H1 (cell line): ENCODE results near the gene NKAIN2. TPM values are rescaled to one million over a fixed set of nuclear protein-coding genes. Genes with fewer than 3 reads are reported as not detected.
"Not testable (repeated sequence)": the region's sequence is repeated elsewhere in the genome, so short reads cannot be mapped to it uniquely, and the experiment has no call there.

Experiments used
- CTCF ChIA-PET: fragments of 300-600 bp; sonication (Branson Sonifier 250); formaldehyde crosslinking; loops from one replicate; lab custom pipeline; 2021; ENCODE audit not compliant: partially characterized antibody; lab: Charles Lee
- POLR2A ChIA-PET: fragments of 300-600 bp; sonication (Branson Sonifier 250); formaldehyde crosslinking; loops from one replicate; lab custom pipeline; 2021; ENCODE audit warnings: inconsistent platforms; ENCODE audit not compliant: partially characterized antibody; lab: Charles Lee
- DNase-seq, 2 experiments: peaks; one replicate each; pipeline versions ENCODE4 v3.0.0 to v3.0.0-alpha.2; 2010 to 2022; ENCODE audit warnings: low spot score in 2 of 2, low read depth in 1 of 2, mixed read lengths in 1 of 2
- FAIRE-seq: peaks from 2 replicates; lab custom pipeline; 2011; peaks lifted over from hg19 to GRCh38; lab: Jason Lieb, UNC
- H2AFZ ChIP-seq: 2 replicates; pipeline ENCODE4 v1.8.1; 2012; ENCODE audit warnings: low read length, inconsistent platforms
- H2AK5ac ChIP-seq: 2 replicates; pipeline ENCODE4 v1.6.1; 2013; ENCODE audit warnings: low read depth, low read length
- H2BK120ac ChIP-seq: replicated peaks from 2 replicates; pipeline ENCODE3; 2013; ENCODE audit warnings: low read depth, low read length, inconsistent platforms
- H2BK12ac ChIP-seq: 2 replicates; pipeline ENCODE4 v1.6.1; 2013; ENCODE audit warnings: low read depth, low read length
- H2BK15ac ChIP-seq: 2 replicates; pipeline ENCODE4 v1.6.1; 2013; ENCODE audit warnings: low read length
- H2BK20ac ChIP-seq: 2 replicates; pipeline ENCODE4 v1.6.1; 2013; ENCODE audit warnings: low read length
- H2BK5ac ChIP-seq: 2 replicates; pipeline ENCODE4 v1.6.1; 2013; ENCODE audit warnings: low read depth, low read length
- H3K14ac ChIP-seq: 2 replicates; pipeline ENCODE4 v1.6.1; 2013; ENCODE audit warnings: inconsistent platforms; ENCODE audit not compliant: insufficient read length
- H3K18ac ChIP-seq: 2 replicates; pipeline ENCODE4 v1.6.1; 2013; ENCODE audit warnings: low read length; ENCODE audit errors: extremely low read depth
- H3K23ac ChIP-seq: 2 replicates; pipeline ENCODE4 v1.6.1; 2013; ENCODE audit warnings: inconsistent platforms; ENCODE audit not compliant: insufficient read length
- H3K23me2 ChIP-seq: 2 replicates; pipeline ENCODE4 v1.6.1; 2013; ENCODE audit warnings: low read depth, low read length
- H3K27ac ChIP-seq: 2 replicates; pipeline ENCODE4 v1.6.1; 2011; ENCODE audit warnings: low read depth, low read length, inconsistent platforms
- H3K27me3 ChIP-seq, 4 experiments: replicated peaks in 1 of 4; 1 replicate in 1 of 4; 2 replicates in 3 of 4; pipeline versions ENCODE4 v1.6.1 to v1.8.1; 2011 to 2013; ENCODE audit warnings: low read length in 3 of 4, mild to moderate bottlenecking in 3 of 4, inconsistent platforms in 2 of 4, mixed read lengths in 2 of 4, moderate library complexity in 1 of 4; ENCODE audit not compliant: control insufficient read depth in 3 of 4, insufficient read depth in 3 of 4; ENCODE audit errors: extremely low read depth in 1 of 4
- H3K36me3 ChIP-seq, 4 experiments: 2 replicates each; pipeline versions ENCODE4 v1.6.1 to v1.8.1; 2011 to 2013; ENCODE audit warnings: mild to moderate bottlenecking in 4 of 4, low read length in 3 of 4, moderate library complexity in 2 of 4, control low read depth in 1 of 4, inconsistent platforms in 1 of 4; ENCODE audit not compliant: insufficient read depth in 4 of 4, control insufficient read depth in 2 of 4
- H3K4ac ChIP-seq: replicated peaks from 2 replicates; pipeline ENCODE3; 2013; ENCODE audit warnings: low read length, low read depth, mixed read lengths, inconsistent platforms; ENCODE audit not compliant: insufficient read length
- H3K4me1 ChIP-seq, 4 experiments: replicated peaks in 1 of 4; 1 replicate in 1 of 4; 2 replicates in 3 of 4; pipeline versions ENCODE4 v1.6.1 to v1.8.1; 2011 to 2013; ENCODE audit warnings: low read length in 3 of 4, inconsistent platforms in 2 of 4, mixed read lengths in 1 of 4; ENCODE audit not compliant: insufficient read depth in 4 of 4, control insufficient read depth in 3 of 4
- H3K4me2 ChIP-seq, 2 experiments: 2 replicates each; pipeline versions ENCODE4 v1.6.1 to v1.8.1; 2011 to 2013; ENCODE audit warnings: low read depth in 2 of 2, low read length in 2 of 2, control low read depth in 1 of 2, inconsistent platforms in 1 of 2, mild to moderate bottlenecking in 1 of 2; ENCODE audit not compliant: insufficient read depth in 1 of 2
- H3K4me3 ChIP-seq, 4 experiments: fragments of 200-600, 300-600 bp in 1 of 4; sonication (generic), shearing (Covaris generic), sonication (Bioruptor Twin) in 1 of 4; 2 replicates each; pipeline versions ENCODE4 v1.5.1 to v1.8.1; 2011 to 2016; ENCODE audit warnings: low read length in 4 of 4, low read depth in 3 of 4, control low read depth in 2 of 4, inconsistent platforms in 2 of 4, mild to moderate bottlenecking in 2 of 4, mixed read lengths in 1 of 4, moderate library complexity in 1 of 4; ENCODE audit not compliant: insufficient read depth in 2 of 4; ENCODE audit errors: extremely low read depth in 1 of 4
- H3K56ac ChIP-seq: replicated peaks from 2 replicates; pipeline ENCODE3; 2013; ENCODE audit warnings: low read depth, mild to moderate bottlenecking, mixed read lengths, low read length, inconsistent platforms; ENCODE audit not compliant: insufficient read length
- H3K79me1 ChIP-seq: 2 replicates; pipeline ENCODE4 v1.6.1; 2013; ENCODE audit warnings: low read depth, low read length, control low read depth
- H3K79me2 ChIP-seq, 2 experiments: 2 replicates each; pipeline versions ENCODE4 v1.6.1 to v1.8.1; 2012 to 2013; ENCODE audit warnings: low read length in 2 of 2, mild to moderate bottlenecking in 2 of 2, inconsistent platforms in 1 of 2; ENCODE audit not compliant: insufficient read depth in 2 of 2, control insufficient read depth in 1 of 2
- H3K9ac ChIP-seq, 4 experiments: replicated peaks in 1 of 4; 1 replicate in 1 of 4; 2 replicates in 3 of 4; pipeline versions ENCODE4 v1.6.1 to v1.8.1; 2011 to 2013; ENCODE audit warnings: low read depth in 3 of 4, low read length in 3 of 4, control low read depth in 2 of 4, mild to moderate bottlenecking in 2 of 4, moderate library complexity in 2 of 4, inconsistent platforms in 1 of 4; ENCODE audit errors: extremely low read depth in 1 of 4
- H3K9me3 ChIP-seq, 2 experiments: 2 replicates each; pipeline versions ENCODE4 v1.6.1 to v1.8.1; 2012 to 2013; ENCODE audit warnings: mild to moderate bottlenecking in 2 of 2, moderate library complexity in 2 of 2, control low read depth in 1 of 2, inconsistent platforms in 1 of 2, low read depth in 1 of 2, low read length in 1 of 2, mixed read lengths in 1 of 2; ENCODE audit not compliant: insufficient read depth in 2 of 2
- H4K20me1 ChIP-seq, 2 experiments: replicated peaks in 1 of 2; 2 replicates each; pipeline versions ENCODE3 to v1.8.1; 2011 to 2013; ENCODE audit warnings: inconsistent platforms in 2 of 2, low read length in 2 of 2, mild to moderate bottlenecking in 1 of 2; ENCODE audit not compliant: insufficient read depth in 2 of 2, control insufficient read depth in 1 of 2
- H4K5ac ChIP-seq: 2 replicates; pipeline ENCODE4 v1.6.1; 2013; ENCODE audit warnings: low read length, low read depth, mixed read lengths, inconsistent platforms; ENCODE audit not compliant: insufficient read length
- H4K8ac ChIP-seq: 2 replicates; pipeline ENCODE4 v1.8.0; 2013; ENCODE audit warnings: mild to moderate bottlenecking, moderate library complexity, low read length, inconsistent platforms; ENCODE audit not compliant: insufficient read depth; ENCODE audit errors: extremely low read depth
- H4K91ac ChIP-seq: replicated peaks from 2 replicates; pipeline ENCODE3; 2013; ENCODE audit warnings: low read length, mixed read lengths, inconsistent platforms; ENCODE audit not compliant: insufficient read length
- WGBS, 2 experiments: shearing (Covaris generic) in 1 of 2; methylation state at CpG; one replicate each; pipeline versions ENCODE4 v1.1.6 to v1.1.7; 2013 to 2015; ENCODE audit warnings: low lambda C conversion rate in 2 of 2, mixed read lengths in 2 of 2, inconsistent platforms in 1 of 2, low coverage in 1 of 2, missing lambda C conversion rate in 1 of 2; ENCODE audit not compliant: insufficient replicate concordance in 2 of 2, insufficient coverage in 1 of 2, insufficient read length in 1 of 2; ENCODE audit errors: extremely low coverage in 1 of 2, missing lambda C conversion rate in 1 of 2; 5-methylcytosine and 5-hydroxymethylcytosine counted together
- polyA plus RNA-seq, 7 experiments: library from polyadenylated mRNA; depleted of rRNA in 3 of 7; stranded (reverse) in 5 of 7; unstranded in 2 of 7; fragments of >200 nt in 5 of 7; fragments of 200-250 nt in 2 of 7; gene quantifications; 1 replicate in 5 of 7; 2 replicates in 1 of 7; 4 replicates in 1 of 7; pipeline versions ENCODE4 v1.2.1 to v1.2.3, GENCODE V29; 2011 to 2013; ENCODE audit warnings: missing spikeins in 2 of 7, mixed read lengths in 2 of 7
- total RNA-seq: library from RNA; stranded (reverse); fragmentation: NEBNext Ultra II Directional; extraction: Animal tissue kit (Norgen Biotek cat#: 25700); gene quantifications from 2 replicates; pipeline ENCODE4 v1.2.1, GENCODE V29; 2021

Gene NKAIN2
- total and polyA plus RNA-seq, 2 of the 8 experiments (the other 6 are each of a cell fraction or from before 2014, with no cell fraction given): 0.20 to 0.34 TPM

DNA sequence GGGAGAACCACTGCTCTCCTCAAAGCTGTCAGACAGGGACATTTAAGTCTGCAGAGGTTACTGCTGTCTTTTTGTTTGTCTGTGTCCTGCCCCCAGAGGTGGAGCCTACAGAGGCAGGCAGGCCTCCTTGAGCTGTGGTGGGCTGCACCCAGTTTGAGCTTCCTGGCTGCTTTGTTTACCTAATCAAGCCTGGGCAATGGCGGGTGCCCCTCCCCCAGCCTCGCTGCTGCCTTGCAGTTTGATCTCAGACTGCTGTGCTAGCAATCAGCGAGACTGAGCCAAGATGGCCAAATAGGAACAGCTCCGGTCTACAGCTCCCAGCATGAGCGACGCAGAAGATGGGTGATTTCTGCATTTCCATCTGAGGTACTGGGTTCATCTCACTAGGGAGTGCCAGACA, 544.7 kb downstream of the NKAIN2 start:
- H3K79me1 ChIP-seq, H2BK20ac ChIP-seq, H3K4me3 ChIP-seq, H4K5ac ChIP-seq, H3K4me1 ChIP-seq, H3K27ac ChIP-seq, H3K79me2 ChIP-seq, H3K18ac ChIP-seq, H3K9me3 ChIP-seq, H2BK12ac ChIP-seq, H3K4ac ChIP-seq, FAIRE-seq, H3K23ac ChIP-seq, CTCF ChIA-PET, H3K36me3 ChIP-seq, H3K27me3 ChIP-seq, DNase-seq, H4K20me1 ChIP-seq, H3K9ac ChIP-seq, H2BK5ac ChIP-seq, H2BK15ac ChIP-seq, H2BK120ac ChIP-seq, H2AFZ ChIP-seq, H3K23me2 ChIP-seq, H3K56ac ChIP-seq, H4K91ac ChIP-seq, H4K8ac ChIP-seq, H3K4me2 ChIP-seq, H2AK5ac ChIP-seq, H3K14ac ChIP-seq: not testable (repeated sequence)
- POLR2A ChIA-PET: interaction anchor here (0.7 kb wide), 1 partner anchor 482 kb away, joined by 3 read pairs; no protein-coding TSS in a partner anchor
- 85% methylated on average over 6 of the region's 6 CpGs; no CpG with 5 or more reads in 1 of the 2 experiments for WGBS, 2 experiments
